Thyroid gland (tissue), 4 donors: ENCODE data around the gene AK9. TPM values are rescaled to one million over a fixed set of nuclear protein-coding genes. Genes with fewer than 3 reads are reported as not detected.

Source experiments
- DNase-seq, 2 donors: peaks; one replicate each; pipeline ENCODE4 v3.0.0-alpha.2; 2019
- H3K27ac ChIP-seq, 3 donors: fragments of 200-600 bp; sonication (generic); 1 replicate in 2 of 3; 2 replicates in 1 of 3; pipeline ENCODE4 v1.5.1; 2016 to 2019; ENCODE audit warnings: mild to moderate bottlenecking in 1 of 3, moderate library complexity in 1 of 3
- H3K27me3 ChIP-seq: fragments of 200-600 bp; sonication (generic); one replicate; pipeline ENCODE4 v1.5.1; 2019
- H3K36me3 ChIP-seq, 2 donors: fragments of 200-600 bp; sonication (generic); one replicate each; pipeline ENCODE4 v1.5.1; 2016 to 2019
- H3K4me1 ChIP-seq, 2 donors: fragments of 200-600 bp; sonication (generic); one replicate each; pipeline ENCODE4 v1.5.1; 2017 to 2019
- H3K4me3 ChIP-seq, 3 donors: fragments of 200-600 bp; sonication (generic); replicated peaks in 1 of 3; 1 replicate in 2 of 3; 2 replicates in 1 of 3; pipeline ENCODE4 v1.5.1; 2016; ENCODE audit warnings: mild to moderate bottlenecking in 1 of 3
- H3K9me3 ChIP-seq: fragments of 200-600 bp; sonication (generic); one replicate; pipeline ENCODE4 v1.5.1; 2017
- POLR2A ChIP-seq, 2 donors: fragments of 450-650 bp; IDR thresholded peaks; one replicate each; pipeline ENCODE4 v1.6.1; 2017; ENCODE audit warnings: antibody characterized with exemption in 2 of 2, mild to moderate bottlenecking in 2 of 2, moderate library complexity in 1 of 2
- WGBS, 2 donors: methylation state at CpG; one replicate each; pipeline ENCODE4 v1.1.5; 2017; 5-methylcytosine and 5-hydroxymethylcytosine counted together
- intact Hi-C: fragments of 100-400 bp; cut with DNase I; formaldehyde crosslinking; loops from one replicate; pipeline ENCODE4 v1.15.1; 2023
- total RNA-seq, 4 donors: library from RNA; depleted of rRNA; stranded (reverse); fragments of >200 nt; gene quantifications; one replicate each; pipeline ENCODE4 v1.2.3, GENCODE V29; 2016
- TF ChIP-seq, protein P1 (sequence below), 6 experiments: fragments of 200-600 bp in 3 of 6; fragments of 450-650 bp in 3 of 6; sonication (generic) in 3 of 6; IDR thresholded peaks; one replicate each; pipeline ENCODE4 v1.5.1; 2016 to 2019; ENCODE audit warnings: antibody characterized with exemption in 6 of 6, mild to moderate bottlenecking in 2 of 6, inconsistent platforms in 1 of 6, moderate library complexity in 1 of 6

Gene AK9
- total RNA-seq, 4 donors from 2014 or later = 12.5 to 42.6 (median 15.3) TPM

DNA sequence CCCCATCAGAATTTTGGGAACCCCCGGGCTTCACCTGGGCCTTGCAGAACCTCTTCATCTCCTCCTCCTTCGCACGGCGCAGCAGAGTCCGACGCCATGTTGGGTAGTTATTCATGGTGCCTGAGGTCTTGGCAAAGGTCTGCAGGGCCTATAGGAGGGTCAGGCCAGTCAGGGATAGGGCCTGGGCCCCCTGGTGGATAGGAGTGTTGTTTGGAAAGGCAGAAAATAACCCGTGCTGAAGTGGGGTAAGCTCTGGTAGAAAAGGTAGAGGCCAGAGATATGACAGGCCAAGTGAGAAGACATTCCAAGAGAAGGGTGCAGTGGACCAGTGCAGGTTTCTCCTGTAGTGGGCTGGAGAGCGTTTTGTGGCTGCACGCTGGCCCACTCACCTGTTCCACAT lies 245.6 kb downstream of the AK9 start:
- Histone ChIP-seq H3K36me3 (peaks cover 8 to 11% of the 10 kb centered on the region in 2 donors), H3K4me3 (no peak overlapping the region), H3K27ac (no peak overlapping the region), H3K4me1 (peaks cover 10% of the 10 kb centered on the region in 2 donors), H3K9me3 (no peaks in the 10 kb centered on the region), H3K27me3 (no peaks in the 10 kb centered on the region)
- intact Hi-C loops = loop anchor here (10.0 kb wide), 1 partner anchor 61 kb away; the partner anchor contains the start of gene CD164
- DNase-seq = no peak
- TF ChIP-seq, protein P1, sequence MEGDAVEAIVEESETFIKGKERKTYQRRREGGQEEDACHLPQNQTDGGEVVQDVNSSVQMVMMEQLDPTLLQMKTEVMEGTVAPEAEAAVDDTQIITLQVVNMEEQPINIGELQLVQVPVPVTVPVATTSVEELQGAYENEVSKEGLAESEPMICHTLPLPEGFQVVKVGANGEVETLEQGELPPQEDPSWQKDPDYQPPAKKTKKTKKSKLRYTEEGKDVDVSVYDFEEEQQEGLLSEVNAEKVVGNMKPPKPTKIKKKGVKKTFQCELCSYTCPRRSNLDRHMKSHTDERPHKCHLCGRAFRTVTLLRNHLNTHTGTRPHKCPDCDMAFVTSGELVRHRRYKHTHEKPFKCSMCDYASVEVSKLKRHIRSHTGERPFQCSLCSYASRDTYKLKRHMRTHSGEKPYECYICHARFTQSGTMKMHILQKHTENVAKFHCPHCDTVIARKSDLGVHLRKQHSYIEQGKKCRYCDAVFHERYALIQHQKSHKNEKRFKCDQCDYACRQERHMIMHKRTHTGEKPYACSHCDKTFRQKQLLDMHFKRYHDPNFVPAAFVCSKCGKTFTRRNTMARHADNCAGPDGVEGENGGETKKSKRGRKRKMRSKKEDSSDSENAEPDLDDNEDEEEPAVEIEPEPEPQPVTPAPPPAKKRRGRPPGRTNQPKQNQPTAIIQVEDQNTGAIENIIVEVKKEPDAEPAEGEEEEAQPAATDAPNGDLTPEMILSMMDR (IDR thresholded peaks at IDR 0.05) = no peak
- TF ChIP-seq POLR2A (IDR thresholded peaks at IDR 0.05) = no peak
- 89 to 90% methylated on average over 9 of the region's 9 CpGs for WGBS, 2 donors

DNA sequence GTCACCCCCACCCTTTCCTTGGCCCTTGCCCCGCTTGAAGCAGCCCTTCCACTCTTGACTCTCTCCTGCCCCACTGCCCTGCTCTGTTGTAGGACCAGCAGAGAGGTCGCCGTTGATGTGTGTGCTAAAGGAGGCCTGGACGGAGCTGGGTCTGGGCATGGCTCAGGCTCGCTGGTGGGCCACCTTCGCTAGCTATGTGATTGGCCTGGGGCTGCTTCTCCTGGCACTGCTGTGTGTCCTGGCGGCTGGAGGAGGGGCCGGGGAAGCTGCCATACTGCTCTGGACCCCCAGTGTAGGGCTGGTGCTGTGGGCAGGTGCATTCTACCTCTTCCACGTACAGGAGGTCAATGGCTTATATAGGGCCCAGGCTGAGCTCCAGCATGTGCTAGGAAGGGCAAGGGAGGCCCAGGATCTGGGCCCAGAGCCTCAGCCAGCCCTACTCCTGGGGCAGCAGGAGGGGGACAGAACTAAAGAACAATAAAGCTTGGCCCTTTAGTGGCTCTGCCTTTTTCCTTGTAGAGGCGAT lies 247.5 kb downstream of the AK9 start:
- H3K4me3 ChIP-seq = no peak overlapping the region
- no peak for TF ChIP-seq POLR2A (IDR thresholded peaks at IDR 0.05)
- TF ChIP-seq, protein P1 (IDR thresholded peaks at IDR 0.05) = no peak
- no peak overlapping the region for H3K27ac ChIP-seq
- no peaks in the 10 kb centered on the region for H3K9me3 ChIP-seq
- intact Hi-C loops = loop anchor here (10.0 kb wide), 1 partner anchor 59 kb away; the partner anchor contains the start of gene CD164
- no peak for DNase-seq
- no peaks in the 10 kb centered on the region for H3K27me3 ChIP-seq
- WGBS, 2 donors = 89 to 95% methylated on average over 7 to 8 of the region's 10 CpGs
- H3K36me3 ChIP-seq = peaks cover 8 to 11% of the 10 kb centered on the region in 2 donors
- H3K4me1 ChIP-seq = peaks cover 10% of the 10 kb centered on the region in 2 donors

Other genes starting within 250 kb of the AK9 start
- 10 to 100 TPM; 14.3 to 33.6 (median 21.7) TPM for gene MICAL1, start 235.4 kb downstream of the AK9 start, total RNA-seq
- gene ZBTB24, start 208.0 kb downstream of the AK9 start, total RNA-seq = 10 to 100 TPM; 12.8 to 13.3 (median 12.9) TPM
- gene FIG4, start 94 bp upstream of the AK9 start, total RNA-seq = 10 to 100 TPM; 11.7 to 17.0 (median 16.6) TPM